Measurements from ENCODE around the gene RANBP10. TPM values are rescaled to one million over a fixed set of nuclear protein-coding genes. Genes with fewer than 3 reads are reported as not detected.

The RANBP10 gene
- total and polyA plus RNA-seq, 10 of the 15 experiments (the other 5 are each of a cell fraction or from before 2014, with no cell fraction given): 1.2 to 20.4 (median 10.8) TPM

DNA sequence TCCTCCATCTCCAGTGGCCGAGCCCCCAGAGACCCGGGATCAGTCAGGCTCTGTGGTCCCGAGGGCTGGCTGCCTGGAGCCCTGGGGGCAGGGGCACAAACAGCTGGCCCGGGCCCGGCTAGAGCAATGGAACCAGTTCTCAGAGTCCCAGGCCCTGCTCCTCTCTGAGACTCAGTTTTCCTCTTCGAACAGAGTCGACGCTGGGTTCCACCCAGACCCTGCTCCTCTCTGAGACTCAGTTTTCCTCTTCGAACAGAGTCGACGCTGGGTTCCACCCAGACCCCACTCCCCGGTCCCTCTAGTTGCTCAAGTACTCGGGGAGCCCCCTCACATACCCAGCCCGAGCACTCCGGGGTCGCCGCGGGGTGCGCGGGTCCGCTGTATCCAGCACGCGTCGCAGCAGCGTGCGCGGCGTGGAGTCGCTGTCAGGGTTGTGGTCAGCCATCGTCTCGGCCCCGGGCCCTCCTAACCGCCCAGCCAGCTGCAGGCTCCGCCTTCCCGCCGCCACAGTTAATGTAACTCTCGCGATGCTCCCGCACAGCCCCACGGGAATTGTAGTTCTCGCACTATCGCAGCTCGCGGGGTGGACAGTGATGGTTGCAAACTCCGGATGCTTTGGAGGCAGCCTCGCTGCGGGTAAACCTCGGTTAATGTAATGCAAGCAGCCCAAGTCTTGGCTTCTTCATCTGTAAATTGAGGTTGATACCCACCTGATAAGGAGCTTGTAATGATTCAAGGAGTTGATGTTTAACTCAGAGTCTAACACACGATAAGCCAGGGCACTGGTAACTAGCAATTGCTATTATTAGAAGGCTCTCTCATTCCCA is 27.3 kb upstream of the RANBP10 start (continued):
- TF ChIP-seq, protein P1, sequence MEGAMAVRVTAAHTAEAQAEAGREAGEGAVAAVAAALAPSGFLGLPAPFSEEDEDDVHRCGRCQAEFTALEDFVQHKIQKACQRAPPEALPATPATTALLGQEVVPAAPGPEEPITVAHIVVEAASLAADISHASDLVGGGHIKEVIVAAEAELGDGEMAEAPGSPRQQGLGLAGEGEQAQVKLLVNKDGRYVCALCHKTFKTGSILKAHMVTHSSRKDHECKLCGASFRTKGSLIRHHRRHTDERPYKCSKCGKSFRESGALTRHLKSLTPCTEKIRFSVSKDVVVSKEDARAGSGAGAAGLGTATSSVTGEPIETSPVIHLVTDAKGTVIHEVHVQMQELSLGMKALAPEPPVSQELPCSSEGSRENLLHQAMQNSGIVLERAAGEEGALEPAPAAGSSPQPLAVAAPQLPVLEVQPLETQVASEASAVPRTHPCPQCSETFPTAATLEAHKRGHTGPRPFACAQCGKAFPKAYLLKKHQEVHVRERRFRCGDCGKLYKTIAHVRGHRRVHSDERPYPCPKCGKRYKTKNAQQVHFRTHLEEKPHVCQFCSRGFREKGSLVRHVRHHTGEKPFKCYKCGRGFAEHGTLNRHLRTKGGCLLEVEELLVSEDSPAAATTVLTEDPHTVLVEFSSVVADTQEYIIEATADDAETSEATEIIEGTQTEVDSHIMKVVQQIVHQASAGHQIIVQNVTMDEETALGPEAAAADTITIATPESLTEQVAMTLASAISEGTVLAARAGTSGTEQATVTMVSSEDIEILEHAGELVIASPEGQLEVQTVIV (IDR thresholded peaks at IDR 0.05; ENCODE audit: borderline replicate concordance, partially characterized antibody): no peak
- TF ChIP-seq MTA3 (IDR thresholded peaks at IDR 0.05; ENCODE audit: borderline replicate concordance, low read length) (no peak), CHD1 (IDR thresholded peaks at IDR 0.05; ENCODE audit: low read depth, low read length) (no peak), MYC (IDR thresholded peaks at IDR 0.05; ENCODE audit: insufficient read depth, insufficient read length, insufficient replicate concordance, low read length, severe bottlenecking) (peak; percentile 41), STAT1 (conservative IDR thresholded peaks at IDR 0.05) (no peak), ZBTB11 (CRISPR knock-in tag; IDR thresholded peaks at IDR 0.05) (no peak), SMARCA5 (IDR thresholded peaks at IDR 0.05) (peak; percentile 72; the same call in 1 of the 2 replicates), E2F8 (IDR thresholded peaks at IDR 0.05; ENCODE audit: low read depth, partially characterized antibody) (no peak), ATF2 (IDR thresholded peaks at IDR 0.05; ENCODE audit: low read length) (no peak), RB1 (IDR thresholded peaks at IDR 0.05; ENCODE audit: borderline replicate concordance) (peak; percentile 74; the same call in 1 of the 2 replicates), PAX8 (IDR thresholded peaks at IDR 0.05) (no peak), FOXM1 (IDR thresholded peaks at IDR 0.05; ENCODE audit: low read depth, low read length) (no peak), ZNF24 (IDR thresholded peaks at IDR 0.05) (no peak)
- TF ChIP-seq, protein P2, sequence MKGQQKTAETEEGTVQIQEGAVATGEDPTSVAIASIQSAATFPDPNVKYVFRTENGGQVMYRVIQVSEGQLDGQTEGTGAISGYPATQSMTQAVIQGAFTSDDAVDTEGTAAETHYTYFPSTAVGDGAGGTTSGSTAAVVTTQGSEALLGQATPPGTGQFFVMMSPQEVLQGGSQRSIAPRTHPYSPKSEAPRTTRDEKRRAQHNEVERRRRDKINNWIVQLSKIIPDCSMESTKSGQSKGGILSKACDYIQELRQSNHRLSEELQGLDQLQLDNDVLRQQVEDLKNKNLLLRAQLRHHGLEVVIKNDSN (IDR thresholded peaks at IDR 0.05; ENCODE audit: borderline replicate concordance, extremely low read length, insufficient read depth, low read depth, low read length): no peak
- TF ChIP-seq, protein P3, sequence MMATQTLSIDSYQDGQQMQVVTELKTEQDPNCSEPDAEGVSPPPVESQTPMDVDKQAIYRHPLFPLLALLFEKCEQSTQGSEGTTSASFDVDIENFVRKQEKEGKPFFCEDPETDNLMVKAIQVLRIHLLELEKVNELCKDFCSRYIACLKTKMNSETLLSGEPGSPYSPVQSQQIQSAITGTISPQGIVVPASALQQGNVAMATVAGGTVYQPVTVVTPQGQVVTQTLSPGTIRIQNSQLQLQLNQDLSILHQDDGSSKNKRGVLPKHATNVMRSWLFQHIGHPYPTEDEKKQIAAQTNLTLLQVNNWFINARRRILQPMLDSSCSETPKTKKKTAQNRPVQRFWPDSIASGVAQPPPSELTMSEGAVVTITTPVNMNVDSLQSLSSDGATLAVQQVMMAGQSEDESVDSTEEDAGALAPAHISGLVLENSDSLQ (IDR thresholded peaks at IDR 0.05): peak; percentile 69; the same call in 1 of the 2 replicates
